HG02623 (cell line): ENCODE results near the gene NHERF2.

ENCODE experiments used
- ATAC-seq: cut with Tn5 transposase; IDR thresholded peaks from one replicate; pipeline ENCODE4 v1.9.1; 2021; ENCODE audit warnings: moderate library complexity; ENCODE audit not compliant: unreplicated experiment

NHERF2 gene

GRCh38 chr16:2038382-2039231 lies 11.9 kb downstream of the NHERF2 start:
- ATAC-seq, result no peak

GRCh38 chr16:2039274-2040031 lies 12.8 kb downstream of the NHERF2 start:
- ATAC-seq, result no peak

- ATAC-seq, result no peak
Observed at GRCh38 chr16:2040041-2040786, 13.5 kb downstream of the NHERF2 start.

- no peak for ATAC-seq
Observed at GRCh38 chr16:2040787-2041522, 14.3 kb downstream of the NHERF2 start.

GRCh38 chr16:2042171-2042985 lies 15.7 kb downstream of the NHERF2 start:
- ATAC-seq, result no peak

- no peak for ATAC-seq
Observed at GRCh38 chr16:2042986-2043666, 16.4 kb downstream of the NHERF2 start.

GRCh38 chr16:2043667-2044451 lies 17.2 kb downstream of the NHERF2 start:
- ATAC-seq, result no peak

GRCh38 chr16:2044541-2044940 lies 17.8 kb downstream of the NHERF2 start:
- ATAC-seq, result no peak

- no peak for ATAC-seq
Observed at GRCh38 chr16:2045965-2046892, 19.5 kb downstream of the NHERF2 start.

GRCh38 chr16:2046893-2047329 lies 20.2 kb downstream of the NHERF2 start:
- no peak for ATAC-seq

- ATAC-seq, result peak; percentile 93
Observed at GRCh38 chr16:2047330-2048115, 20.8 kb downstream of the NHERF2 start, which contains the start of the genes NTHL1 and TSC2. Gene NTHL1, minus strand, starts transcription at chr16:2047834. Its CDS starts 11 bp downstream, at chr16:2047823. Gene TSC2, plus strand, starts transcription at chr16:2047985. Its CDS starts 631 bp downstream, at chr16:2048616.

GRCh38 chr16:2048116-2048543 lies 21.4 kb downstream of the NHERF2 start:
- ATAC-seq, result no peak

- no peak for ATAC-seq
Observed at GRCh38 chr16:2053211-2053610, 26.5 kb downstream of the NHERF2 start.

GRCh38 chr16:2053897-2054296 lies 27.2 kb downstream of the NHERF2 start:
- no peak for ATAC-seq

GRCh38 chr16:2054543-2055245 lies 28.0 kb downstream of the NHERF2 start:
- ATAC-seq, result no peak

- no peak for ATAC-seq
Observed at GRCh38 chr16:2056077-2056476, 29.4 kb downstream of the NHERF2 start.
